ENCODE results near the gene RAI1. TPM values are rescaled to one million over a fixed set of nuclear protein-coding genes. Genes with fewer than 3 reads are reported as not detected.

Gene RAI1
- total and polyA plus RNA-seq, 10 of the 15 experiments (the other 5 are each of a cell fraction or from before 2014, with no cell fraction given): 0.66 to 37.7 (median 6.0) TPM

DNA sequence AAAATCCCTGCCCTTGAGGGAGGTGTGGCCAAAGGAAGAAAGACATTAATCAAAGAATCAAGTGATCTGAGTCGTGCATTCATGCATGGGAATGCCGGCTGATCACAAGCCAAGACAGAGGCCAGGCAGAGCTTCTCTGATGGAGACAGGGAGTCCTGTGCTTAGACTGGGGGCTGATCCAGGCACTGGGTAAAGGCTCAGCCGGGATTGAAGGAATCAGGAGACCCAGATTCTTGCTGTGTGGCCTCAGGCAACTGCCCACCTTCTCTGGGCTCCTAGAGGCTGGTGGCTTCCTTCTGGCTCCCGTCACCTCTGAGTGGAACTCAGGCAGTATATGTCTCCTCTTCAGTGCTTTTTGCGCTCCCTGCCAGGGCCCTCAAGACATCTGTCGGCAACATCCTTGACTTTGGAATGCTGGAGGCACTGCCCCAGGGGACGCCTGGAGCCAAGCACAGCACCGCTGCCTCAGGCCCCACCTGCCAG, 17.7 kb downstream of the RAI1 start (continued):
- TF ChIP-seq, protein P1, sequence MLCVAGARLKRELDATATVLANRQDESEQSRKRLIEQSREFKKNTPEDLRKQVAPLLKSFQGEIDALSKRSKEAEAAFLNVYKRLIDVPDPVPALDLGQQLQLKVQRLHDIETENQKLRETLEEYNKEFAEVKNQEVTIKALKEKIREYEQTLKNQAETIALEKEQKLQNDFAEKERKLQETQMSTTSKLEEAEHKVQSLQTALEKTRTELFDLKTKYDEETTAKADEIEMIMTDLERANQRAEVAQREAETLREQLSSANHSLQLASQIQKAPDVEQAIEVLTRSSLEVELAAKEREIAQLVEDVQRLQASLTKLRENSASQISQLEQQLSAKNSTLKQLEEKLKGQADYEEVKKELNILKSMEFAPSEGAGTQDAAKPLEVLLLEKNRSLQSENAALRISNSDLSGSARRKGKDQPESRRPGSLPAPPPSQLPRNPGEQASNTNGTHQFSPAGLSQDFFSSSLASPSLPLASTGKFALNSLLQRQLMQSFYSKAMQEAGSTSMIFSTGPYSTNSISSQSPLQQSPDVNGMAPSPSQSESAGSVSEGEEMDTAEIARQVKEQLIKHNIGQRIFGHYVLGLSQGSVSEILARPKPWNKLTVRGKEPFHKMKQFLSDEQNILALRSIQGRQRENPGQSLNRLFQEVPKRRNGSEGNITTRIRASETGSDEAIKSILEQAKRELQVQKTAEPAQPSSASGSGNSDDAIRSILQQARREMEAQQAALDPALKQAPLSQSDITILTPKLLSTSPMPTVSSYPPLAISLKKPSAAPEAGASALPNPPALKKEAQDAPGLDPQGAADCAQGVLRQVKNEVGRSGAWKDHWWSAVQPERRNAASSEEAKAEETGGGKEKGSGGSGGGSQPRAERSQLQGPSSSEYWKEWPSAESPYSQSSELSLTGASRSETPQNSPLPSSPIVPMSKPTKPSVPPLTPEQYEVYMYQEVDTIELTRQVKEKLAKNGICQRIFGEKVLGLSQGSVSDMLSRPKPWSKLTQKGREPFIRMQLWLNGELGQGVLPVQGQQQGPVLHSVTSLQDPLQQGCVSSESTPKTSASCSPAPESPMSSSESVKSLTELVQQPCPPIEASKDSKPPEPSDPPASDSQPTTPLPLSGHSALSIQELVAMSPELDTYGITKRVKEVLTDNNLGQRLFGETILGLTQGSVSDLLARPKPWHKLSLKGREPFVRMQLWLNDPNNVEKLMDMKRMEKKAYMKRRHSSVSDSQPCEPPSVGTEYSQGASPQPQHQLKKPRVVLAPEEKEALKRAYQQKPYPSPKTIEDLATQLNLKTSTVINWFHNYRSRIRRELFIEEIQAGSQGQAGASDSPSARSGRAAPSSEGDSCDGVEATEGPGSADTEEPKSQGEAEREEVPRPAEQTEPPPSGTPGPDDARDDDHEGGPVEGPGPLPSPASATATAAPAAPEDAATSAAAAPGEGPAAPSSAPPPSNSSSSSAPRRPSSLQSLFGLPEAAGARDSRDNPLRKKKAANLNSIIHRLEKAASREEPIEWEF (IDR thresholded peaks at IDR 0.05; ENCODE audit: insufficient replicate concordance, low read depth, low read length): no peak
- TF ChIP-seq CHD2 (IDR thresholded peaks at IDR 0.05; ENCODE audit: borderline replicate concordance, low read depth, low read length): no peak

DNA sequence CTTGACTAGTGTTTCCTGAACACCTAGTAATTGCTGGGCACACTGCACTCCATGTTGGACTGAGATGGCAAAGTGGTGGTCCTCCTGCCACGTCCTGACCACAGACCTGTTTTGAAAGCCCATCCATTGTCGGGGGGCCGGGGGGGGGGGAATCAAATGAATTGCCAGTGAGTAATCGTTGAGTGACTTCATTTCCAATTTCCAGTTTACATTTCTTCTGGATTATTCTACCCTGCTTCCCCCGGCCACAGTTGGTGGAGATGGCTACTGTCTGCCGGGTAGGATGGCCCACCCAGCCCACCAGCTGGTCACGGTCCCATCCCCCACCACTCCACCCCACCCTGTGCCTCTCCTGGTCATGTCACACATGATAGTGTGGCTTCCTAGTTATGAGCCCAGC, 18.2 kb downstream of the RAI1 start:
- Histone ChIP-seq H2AFZ (ENCODE audit: control insufficient read depth, low read depth, low read length) (no peak overlapping the region), H3K4me3 (no peak overlapping the region), H3K27me3 (replicated peaks in 1 of 2; ENCODE audit: control insufficient read depth in 2 of 2, insufficient read depth in 2 of 2, low read length in 1 of 2) (no peaks in the 10 kb centered on the region), H3K4me1 (ENCODE audit: control insufficient read depth, insufficient read depth, low read length) (peaks cover 8% of the 10 kb centered on the region), H3K4me2 (ENCODE audit: control insufficient read depth, insufficient read depth) (no peak overlapping the region), H3K79me2 (ENCODE audit: control insufficient read depth, insufficient read depth, low read length) (peaks cover 62% of the 10 kb centered on the region), H3K36me3 (ENCODE audit: control insufficient read depth in 2 of 2, insufficient read depth in 2 of 2, low read length in 1 of 2) (peaks cover 5 to 6% of the 10 kb centered on the region in 2 experiments; a peak in 3 of 4 replicates), H4K20me1 (ENCODE audit: control insufficient read depth, insufficient read depth) (0 out of 2 replicates have a peak, but pooled peaks cover 3% of the 10 kb centered on the region), H3K9ac (ENCODE audit: control insufficient read depth, insufficient read depth, low read length) (no peak overlapping the region), H3K27ac (ENCODE audit: control insufficient read depth, insufficient read depth) (no peak overlapping the region), H3K9me3 (replicated peaks; ENCODE audit: control insufficient read depth, insufficient read depth, low read length) (no peaks in the 10 kb centered on the region)
- intact Hi-C loops (cut with micrococcal nuclease; ENCODE audit: unreplicated experiment) (no loop called here), in situ Hi-C loops (cut with MboI) (no loop called here)
- BruUV-seq (replicated peaks): no TSS peak
- CTCF ChIA-PET: no interaction called here
- RAD21 ChIA-PET (ENCODE audit: unreplicated experiment): no interaction called here
- no peak for FAIRE-seq
- WGBS (ENCODE audit: insufficient coverage, insufficient replicate concordance, low lambda C conversion rate, missing lambda C conversion rate): 86% methylated on average over 7 of the region's 7 CpGs
- SMC1A ChIA-PET (ENCODE audit: uncharacterized antibody, unreplicated experiment): interaction anchor here (0.6 kb wide), 1 partner anchor 333 kb away, joined by 3 read pairs; no protein-coding TSS in a partner anchor
- ATAC-seq: no peak
- POLR2A ChIA-PET: no interaction called here
- DNase-seq (ENCODE audit: low read depth, low spot score): no peak
- TF ChIP-seq, protein P2, sequence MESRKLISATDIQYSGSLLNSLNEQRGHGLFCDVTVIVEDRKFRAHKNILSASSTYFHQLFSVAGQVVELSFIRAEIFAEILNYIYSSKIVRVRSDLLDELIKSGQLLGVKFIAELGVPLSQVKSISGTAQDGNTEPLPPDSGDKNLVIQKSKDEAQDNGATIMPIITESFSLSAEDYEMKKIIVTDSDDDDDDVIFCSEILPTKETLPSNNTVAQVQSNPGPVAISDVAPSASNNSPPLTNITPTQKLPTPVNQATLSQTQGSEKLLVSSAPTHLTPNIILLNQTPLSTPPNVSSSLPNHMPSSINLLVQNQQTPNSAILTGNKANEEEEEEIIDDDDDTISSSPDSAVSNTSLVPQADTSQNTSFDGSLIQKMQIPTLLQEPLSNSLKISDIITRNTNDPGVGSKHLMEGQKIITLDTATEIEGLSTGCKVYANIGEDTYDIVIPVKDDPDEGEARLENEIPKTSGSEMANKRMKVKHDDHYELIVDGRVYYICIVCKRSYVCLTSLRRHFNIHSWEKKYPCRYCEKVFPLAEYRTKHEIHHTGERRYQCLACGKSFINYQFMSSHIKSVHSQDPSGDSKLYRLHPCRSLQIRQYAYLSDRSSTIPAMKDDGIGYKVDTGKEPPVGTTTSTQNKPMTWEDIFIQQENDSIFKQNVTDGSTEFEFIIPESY (IDR thresholded peaks at IDR 0.05): no peak
- no peak for TF ChIP-seq NFIC (IDR thresholded peaks at IDR 0.05; ENCODE audit: low read depth, low read length)
- TF ChIP-seq CBX3 (IDR thresholded peaks at IDR 0.05; ENCODE audit: borderline replicate concordance, low read depth): no peak
- TF ChIP-seq TARDBP (IDR thresholded peaks at IDR 0.05; ENCODE audit: borderline replicate concordance): no peak
- TF ChIP-seq POLR2A (IDR thresholded peaks at IDR 0.05; ENCODE audit: low read depth, low read length): no peak
- TF ChIP-seq NR2C1 (IDR thresholded peaks at IDR 0.05): no peak
- no peak for TF ChIP-seq SIX5 (IDR thresholded peaks at IDR 0.05; ENCODE audit: low read depth, low read length, severe bottlenecking)
- TF ChIP-seq, protein P3, sequence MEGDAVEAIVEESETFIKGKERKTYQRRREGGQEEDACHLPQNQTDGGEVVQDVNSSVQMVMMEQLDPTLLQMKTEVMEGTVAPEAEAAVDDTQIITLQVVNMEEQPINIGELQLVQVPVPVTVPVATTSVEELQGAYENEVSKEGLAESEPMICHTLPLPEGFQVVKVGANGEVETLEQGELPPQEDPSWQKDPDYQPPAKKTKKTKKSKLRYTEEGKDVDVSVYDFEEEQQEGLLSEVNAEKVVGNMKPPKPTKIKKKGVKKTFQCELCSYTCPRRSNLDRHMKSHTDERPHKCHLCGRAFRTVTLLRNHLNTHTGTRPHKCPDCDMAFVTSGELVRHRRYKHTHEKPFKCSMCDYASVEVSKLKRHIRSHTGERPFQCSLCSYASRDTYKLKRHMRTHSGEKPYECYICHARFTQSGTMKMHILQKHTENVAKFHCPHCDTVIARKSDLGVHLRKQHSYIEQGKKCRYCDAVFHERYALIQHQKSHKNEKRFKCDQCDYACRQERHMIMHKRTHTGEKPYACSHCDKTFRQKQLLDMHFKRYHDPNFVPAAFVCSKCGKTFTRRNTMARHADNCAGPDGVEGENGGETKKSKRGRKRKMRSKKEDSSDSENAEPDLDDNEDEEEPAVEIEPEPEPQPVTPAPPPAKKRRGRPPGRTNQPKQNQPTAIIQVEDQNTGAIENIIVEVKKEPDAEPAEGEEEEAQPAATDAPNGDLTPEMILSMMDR (IDR thresholded peaks at IDR 0.05 in 2 of 3, conservative IDR thresholded peaks at IDR 0.05 in 1 of 3; ENCODE audit: control insufficient read depth in 2 of 3, extremely low read depth in 1 of 3, insufficient read depth in 1 of 3, low read depth in 3 of 3, low read length in 3 of 3): no peak
- TF ChIP-seq, protein P4, sequence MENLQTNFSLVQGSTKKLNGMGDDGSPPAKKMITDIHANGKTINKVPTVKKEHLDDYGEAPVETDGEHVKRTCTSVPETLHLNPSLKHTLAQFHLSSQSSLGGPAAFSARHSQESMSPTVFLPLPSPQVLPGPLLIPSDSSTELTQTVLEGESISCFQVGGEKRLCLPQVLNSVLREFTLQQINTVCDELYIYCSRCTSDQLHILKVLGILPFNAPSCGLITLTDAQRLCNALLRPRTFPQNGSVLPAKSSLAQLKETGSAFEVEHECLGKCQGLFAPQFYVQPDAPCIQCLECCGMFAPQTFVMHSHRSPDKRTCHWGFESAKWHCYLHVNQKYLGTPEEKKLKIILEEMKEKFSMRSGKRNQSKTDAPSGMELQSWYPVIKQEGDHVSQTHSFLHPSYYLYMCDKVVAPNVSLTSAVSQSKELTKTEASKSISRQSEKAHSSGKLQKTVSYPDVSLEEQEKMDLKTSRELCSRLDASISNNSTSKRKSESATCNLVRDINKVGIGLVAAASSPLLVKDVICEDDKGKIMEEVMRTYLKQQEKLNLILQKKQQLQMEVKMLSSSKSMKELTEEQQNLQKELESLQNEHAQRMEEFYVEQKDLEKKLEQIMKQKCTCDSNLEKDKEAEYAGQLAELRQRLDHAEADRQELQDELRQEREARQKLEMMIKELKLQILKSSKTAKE (IDR thresholded peaks at IDR 0.05; ENCODE audit: low read depth, poor library complexity, severe bottlenecking): no peak
- no peak for TF ChIP-seq DPF2 (IDR thresholded peaks at IDR 0.05)
